GM04504 (cell line): Measurements from ENCODE around the gene ZNF554.
"Not testable (repeated sequence)": the region's sequence is repeated elsewhere in the genome, so short reads cannot be mapped to it uniquely, and the experiment has no call there.

Source experiments
- DNase-seq: peaks from one replicate; pipeline ENCODE4 v3.0.0-alpha.2; 2012; ENCODE audit warnings: low read depth

The ZNF554 gene

DNA sequence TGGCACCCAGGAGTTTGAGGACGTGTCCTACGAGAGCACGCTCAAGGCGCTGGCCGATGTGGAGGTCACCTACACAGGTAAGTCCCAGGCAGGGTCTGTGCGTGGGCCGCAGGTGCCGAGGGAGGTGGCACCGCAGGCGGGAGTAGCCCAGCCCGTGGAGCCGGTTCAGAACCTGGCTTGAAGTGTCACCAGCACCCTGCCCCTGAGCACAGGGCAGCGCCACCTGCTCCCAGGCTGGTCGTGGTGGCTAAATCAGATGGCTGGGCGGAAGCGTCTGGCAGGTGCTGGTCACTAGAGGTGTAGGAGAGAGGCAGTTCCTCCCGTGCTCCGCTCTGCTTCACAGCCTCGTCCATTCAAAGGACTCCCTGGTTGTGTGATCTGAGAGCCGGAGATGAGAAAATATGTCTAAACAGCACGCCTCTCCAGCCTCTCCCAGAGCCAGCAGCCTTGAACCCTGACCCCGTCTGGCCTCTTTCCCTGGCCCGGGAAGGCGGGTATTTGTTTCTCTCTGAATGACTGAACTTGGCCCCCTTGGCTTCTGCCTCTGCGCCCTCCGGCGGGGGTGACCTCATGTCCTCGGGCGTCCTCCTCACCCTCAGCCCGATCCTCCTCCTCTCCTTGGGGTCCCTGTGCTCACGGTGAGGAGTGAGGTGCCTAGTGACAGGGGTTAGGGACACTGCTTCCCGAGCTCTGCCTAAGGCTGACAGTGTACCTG lies 29.0 kb upstream of the ZNF554 start:
- no peak for DNase-seq

- no peak for DNase-seq
Measured at GRCh38 chr19:2791440-2791839, 28.2 kb upstream of the ZNF554 start.

GRCh38 chr19:2791876-2792275 lies 27.8 kb upstream of the ZNF554 start:
- DNase-seq: no peak

- not testable (repeated sequence) for DNase-seq
Measured at GRCh38 chr19:2792666-2793065, 27.0 kb upstream of the ZNF554 start.

- no peak for DNase-seq
Measured at GRCh38 chr19:2793126-2793525, 26.5 kb upstream of the ZNF554 start.

GRCh38 chr19:2793577-2793976 lies 26.1 kb upstream of the ZNF554 start:
- DNase-seq: no peak

GRCh38 chr19:2795827-2796658 lies 23.6 kb upstream of the ZNF554 start:
- no peak for DNase-seq

DNA sequence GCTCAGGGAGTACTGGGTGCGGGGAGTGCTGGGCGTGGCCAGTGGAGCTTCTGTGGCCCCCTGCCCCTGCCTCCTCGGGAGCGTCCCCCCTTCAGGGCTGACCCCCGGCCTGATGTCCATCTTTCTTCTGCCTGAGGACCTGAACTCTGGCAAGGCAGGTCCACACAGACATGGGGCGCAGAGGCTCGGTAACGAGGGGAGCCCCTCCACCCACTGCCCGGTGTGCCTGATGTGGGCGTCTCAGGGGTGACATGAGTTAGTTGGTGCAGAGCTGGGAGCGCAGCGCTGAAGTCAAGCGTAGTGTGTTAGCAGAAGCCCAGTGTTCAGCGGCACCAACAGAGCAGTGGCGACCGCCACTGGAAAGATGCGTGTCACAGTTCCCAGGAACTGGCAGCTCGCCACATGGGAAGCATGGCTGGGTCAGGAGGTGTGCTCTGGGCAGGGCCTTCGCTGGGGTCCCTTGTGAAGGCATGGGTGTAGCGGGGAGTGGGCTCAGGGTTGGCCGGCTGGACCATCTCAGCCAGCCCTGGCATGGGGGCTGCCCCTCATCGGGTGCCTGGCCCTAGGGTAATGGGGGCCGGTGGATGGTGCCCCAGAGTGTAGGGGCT lies 22.9 kb upstream of the ZNF554 start:
- no peak for DNase-seq

DNA sequence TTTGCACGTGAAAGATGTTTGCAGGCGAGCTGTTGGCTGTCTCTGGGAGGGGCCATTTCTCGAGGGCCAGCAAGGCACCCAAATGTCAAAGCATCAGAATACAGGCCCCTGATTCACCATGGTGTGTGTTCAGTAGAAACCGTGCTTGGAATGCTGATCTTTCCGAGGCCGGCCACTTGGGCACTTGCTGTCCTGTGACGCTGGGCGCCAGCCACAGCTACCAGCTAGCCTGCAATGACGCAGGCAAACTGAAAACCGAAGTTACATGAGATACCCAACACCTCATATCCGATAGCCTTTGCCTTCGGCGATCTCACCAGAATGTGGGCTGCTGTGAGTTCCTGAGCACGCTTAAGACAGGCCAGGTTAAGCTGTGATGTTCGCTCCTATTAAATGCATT lies 22.4 kb upstream of the ZNF554 start:
- DNase-seq: no peak

DNA sequence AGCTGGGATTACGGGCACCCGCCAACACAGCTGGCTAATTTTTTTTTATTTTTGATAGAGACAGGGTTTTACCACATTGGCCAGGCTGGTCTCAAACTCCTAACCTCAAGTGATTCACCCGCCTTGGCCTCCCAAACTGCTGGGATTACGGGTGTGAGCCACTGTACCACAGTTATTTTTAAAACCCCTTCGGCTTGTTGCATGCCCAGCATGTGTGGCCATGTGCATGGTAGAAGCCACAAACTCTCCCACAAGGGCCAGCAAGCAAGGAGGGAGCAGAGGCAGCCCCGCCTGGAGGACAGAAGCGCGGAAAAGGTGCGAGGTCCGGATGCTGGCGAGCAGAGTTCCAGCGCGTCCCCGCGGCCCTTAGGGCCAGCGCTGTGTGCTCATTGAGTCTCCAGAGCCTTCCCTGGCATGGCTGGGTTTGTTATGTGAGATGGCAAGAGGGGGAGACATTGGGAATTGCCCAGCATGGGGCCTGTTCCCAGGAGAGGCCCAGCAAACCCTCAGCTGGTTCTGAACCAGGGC lies 21.4 kb upstream of the ZNF554 start:
- DNase-seq: no peak

- DNase-seq: no peak
Measured at GRCh38 chr19:2798733-2799132, 20.9 kb upstream of the ZNF554 start.

DNA sequence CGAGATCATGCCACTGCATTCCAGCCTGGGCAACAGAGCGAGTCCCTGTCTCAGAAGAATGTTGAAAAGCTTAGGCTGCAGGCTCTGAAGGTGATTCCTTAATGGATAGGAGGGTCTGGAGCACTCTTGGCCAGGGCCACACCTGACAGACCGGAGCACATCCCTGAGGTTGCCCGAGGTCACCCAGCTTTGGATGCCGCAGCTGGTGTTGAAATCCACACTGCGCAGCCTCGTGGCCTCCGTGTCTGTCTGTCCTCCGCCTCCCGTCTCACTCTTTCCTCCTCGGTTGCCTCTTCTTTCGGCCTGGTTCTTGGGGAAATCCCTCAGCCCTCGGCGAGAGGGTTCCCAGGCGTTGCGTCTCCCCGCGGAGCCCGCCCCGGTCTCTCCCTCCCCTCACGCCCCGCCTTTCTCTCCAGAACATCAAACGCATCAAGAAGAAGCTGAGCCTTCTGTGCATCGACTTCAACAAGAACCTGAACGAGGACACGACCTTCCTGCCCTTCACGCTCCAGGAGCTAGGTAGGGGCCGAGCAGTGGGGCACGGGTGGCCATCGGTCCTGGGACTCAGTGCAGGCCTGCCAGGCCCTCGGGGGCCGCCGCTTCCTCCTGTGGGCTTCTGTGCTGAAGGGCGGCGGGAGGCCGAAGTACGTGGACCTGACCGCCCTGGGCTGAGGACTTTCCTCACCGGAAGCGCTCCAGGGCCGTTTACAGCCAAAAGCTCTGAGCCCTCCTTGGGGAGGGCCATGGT lies 20.2 kb upstream of the ZNF554 start:
- no peak for DNase-seq

GRCh38 chr19:2800506-2800905 lies 19.2 kb upstream of the ZNF554 start:
- DNase-seq: no peak

- DNase-seq: no peak
Measured at GRCh38 chr19:2802826-2803225, 16.8 kb upstream of the ZNF554 start.

DNA sequence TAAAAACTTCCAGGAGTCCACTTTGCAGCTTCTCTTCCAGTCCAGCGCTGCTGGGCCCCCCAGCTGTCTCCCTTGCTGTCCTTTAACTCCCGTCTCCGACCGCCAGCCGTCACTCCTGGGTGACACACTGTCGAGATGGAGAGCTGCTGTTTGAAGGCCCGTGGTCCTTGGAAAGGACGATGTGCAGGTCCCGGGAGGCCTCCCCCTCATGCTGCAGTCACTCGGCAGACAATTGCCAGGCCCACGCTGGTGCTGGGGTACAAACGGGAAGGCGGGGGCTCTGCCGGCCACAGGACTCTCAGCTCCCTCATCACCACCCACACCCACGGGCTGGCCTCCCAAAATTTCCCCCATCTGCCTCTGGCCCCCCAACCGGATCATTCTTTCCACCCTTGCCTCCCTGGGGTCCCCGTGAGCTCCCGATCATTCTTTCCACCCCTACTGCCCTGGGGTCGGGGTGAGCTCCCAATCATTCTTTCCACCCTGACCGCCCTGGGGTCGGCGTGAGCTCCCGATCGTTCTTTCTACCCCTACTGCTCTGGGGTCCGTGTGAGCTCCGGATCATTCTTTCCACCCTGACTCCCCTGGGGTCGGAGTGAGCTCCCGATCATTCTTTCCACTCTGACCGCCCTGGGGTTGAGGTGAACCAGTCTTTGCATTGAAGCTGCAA lies 16.0 kb upstream of the ZNF554 start:
- DNase-seq: no peak

DNA sequence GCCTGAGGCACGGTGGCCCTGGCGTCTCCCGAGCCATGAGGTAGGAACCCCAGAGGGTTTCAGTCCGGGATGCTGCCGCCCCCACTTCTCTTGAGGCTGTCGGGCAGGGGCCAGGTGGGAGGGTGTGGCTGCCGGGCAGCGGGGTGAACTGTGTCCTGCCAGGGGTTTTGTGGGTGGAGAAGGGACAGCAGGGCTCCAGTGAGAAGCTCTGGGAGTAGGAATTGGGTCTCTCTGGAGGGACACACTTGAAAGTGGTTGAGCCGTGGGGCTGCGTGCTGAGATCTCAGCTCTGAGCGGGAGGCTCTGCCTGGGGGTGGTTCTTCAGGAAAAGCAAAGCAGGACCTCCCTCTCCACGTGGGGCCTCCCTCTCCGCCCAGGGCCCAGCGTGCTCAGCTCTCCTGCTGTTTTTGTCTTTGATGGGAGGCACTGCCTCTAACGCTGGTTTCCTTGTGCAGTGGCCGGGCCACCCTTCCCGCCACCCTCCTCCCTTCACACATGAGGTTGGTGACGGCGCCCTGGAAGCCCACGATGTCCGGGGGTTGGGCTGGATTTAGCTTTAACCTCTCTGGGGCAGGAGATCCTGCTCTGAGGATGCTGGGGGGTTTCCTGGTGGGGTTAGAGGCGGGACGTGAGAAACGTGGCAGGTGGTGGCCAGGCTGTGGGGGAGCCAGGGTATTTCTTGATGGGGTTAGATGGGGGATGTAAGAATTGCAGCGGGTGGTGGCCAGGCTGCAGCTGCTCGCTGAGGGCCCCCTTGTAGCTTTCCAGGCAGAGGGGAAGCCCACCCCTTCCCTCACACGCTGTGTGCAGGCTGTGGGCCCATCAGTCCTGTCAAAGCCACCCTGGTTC lies 15.3 kb upstream of the ZNF554 start:
- no peak for DNase-seq

DNA sequence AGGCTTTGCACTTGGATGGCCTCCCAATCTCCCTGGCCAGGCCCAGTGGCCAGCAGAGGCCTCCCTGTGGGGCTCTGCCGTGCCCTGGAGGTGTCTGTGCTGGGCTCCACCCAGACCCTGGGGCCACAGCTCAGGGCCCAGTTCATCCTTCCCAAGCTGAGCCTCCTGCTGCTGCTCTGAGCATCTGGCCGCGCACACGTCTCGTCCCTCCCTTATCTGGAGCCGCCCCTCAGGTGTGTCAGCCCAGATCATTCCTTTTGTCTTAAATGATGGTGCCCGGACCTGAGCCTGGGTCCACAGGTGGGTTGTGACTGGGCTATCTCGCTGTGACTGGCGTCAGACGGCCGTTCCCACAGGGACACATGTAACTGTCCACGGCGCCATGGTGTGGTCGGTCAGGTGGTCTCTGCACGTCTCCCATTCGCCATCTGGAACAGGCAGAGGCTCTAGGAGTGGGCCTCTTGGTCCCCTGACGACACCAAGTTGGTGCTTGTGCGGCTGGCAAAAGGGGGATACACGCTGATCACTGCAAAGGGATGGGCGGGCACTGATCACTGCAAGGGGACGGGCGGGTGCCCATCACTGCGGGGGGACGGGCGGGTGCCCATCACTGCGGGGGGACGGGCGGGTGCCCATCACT lies 14.3 kb upstream of the ZNF554 start:
- DNase-seq: no peak

GRCh38 chr19:2805991-2806649 lies 13.5 kb upstream of the ZNF554 start:
- DNase-seq: no peak

- no peak for DNase-seq
Measured at GRCh38 chr19:2806736-2807378, 12.8 kb upstream of the ZNF554 start.
